NCI-H82 treated with DMSO at 0.1 percent for 48 hours (cell line): Measurements from ENCODE around the gene CSNK2A1.
"Not testable (repeated sequence)": the region's sequence is repeated elsewhere in the genome, so short reads cannot be mapped to it uniquely, and the experiment has no call there.

Experiments used
- DNase-seq: peaks from one replicate; lab custom pipeline; 2025; ENCODE audit not compliant: unreplicated experiment; lab: John Stamatoyannopoulos, UW

The CSNK2A1 gene

GRCh38 chr20:536426-537010, 7.1 kb downstream of the CSNK2A1 start:
- no peak for DNase-seq

DNA sequence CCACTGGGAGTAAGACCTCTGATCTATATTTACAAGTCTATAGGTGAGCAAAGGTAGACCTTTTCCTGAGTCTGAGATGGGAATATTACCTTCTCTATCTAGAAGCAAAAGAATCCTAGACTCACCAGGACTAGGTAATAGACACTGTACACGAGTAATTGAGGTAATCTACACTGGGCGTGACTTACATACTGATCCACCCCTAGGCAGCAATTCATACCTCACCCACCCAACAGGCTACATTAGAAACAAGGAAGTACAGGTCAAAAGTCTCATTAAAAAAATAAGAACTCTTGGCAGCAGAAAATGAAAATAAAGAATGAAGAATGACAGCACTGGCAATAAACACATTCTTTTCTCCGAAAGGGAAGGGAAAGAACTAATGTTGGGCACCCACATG, 7.6 kb downstream of the CSNK2A1 start:
- no peak for DNase-seq

DNA sequence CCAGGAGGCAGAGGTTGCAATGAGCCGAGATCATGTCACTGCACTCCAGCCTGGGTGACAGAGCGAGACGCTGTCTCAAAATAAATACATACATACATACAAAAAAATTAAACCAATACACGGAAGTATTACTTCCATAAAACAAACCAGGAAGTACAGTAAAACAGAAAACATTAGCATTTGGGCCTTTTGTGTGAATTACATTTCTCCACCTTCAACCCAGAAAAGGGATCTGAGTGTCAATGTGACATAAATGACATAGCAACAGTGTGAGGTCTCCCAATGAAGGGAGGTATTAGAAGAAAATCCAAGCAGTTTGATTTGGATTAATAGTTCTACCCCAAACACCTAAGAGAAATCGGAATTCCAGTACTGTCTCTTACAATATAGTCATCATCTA, 10.1 kb downstream of the CSNK2A1 start:
- DNase-seq = no peak

DNA sequence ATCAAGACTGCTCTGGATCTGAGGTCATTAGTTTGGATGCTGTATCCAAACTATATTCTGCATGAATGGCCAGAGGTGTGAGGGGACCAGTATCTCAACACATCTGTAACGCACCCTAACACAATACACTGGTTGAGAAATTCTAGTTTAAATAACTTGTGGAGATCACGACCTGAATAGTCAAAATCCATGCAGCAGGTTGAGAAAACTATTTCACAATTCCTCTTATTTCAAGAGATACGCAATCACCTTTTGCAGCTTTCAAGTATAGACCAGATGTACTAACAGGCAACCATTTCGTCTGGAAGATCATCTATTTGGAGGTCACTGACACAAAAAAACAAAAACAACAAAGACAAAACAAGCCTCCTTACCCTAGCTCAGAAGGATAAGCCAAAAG, 11.1 kb downstream of the CSNK2A1 start:
- DNase-seq = no peak

DNA sequence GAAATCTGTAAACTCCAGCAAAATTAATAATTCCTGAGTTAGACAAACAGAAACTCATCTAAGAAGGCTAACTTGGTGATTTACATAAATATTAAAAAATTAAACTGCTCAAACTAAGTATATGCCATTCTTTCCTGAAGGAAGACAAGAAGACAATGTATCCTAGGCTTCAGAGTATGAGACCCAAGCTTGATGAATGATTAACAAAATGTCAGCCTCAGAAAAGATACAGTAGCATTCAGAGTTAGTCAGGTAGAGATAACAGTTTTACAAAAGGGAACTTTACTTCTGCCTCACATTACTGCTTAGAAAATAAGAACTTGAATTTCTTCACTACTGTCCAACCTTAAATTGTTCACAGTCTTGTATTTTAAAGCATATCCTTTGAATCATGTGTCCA, 12.0 kb downstream of the CSNK2A1 start:
- no peak for DNase-seq

- no peak for DNase-seq
These were observed 13.3 kb downstream of the CSNK2A1 start for GRCh38 chr20:530321-530720.

GRCh38 chr20:528923-529604, 14.5 kb downstream of the CSNK2A1 start:
- DNase-seq = no peak

- no peak for DNase-seq
These were observed 16.1 kb downstream of the CSNK2A1 start for GRCh38 chr20:527571-527886.

GRCh38 chr20:521860-522259, 21.7 kb downstream of the CSNK2A1 start:
- DNase-seq = no peak

DNA sequence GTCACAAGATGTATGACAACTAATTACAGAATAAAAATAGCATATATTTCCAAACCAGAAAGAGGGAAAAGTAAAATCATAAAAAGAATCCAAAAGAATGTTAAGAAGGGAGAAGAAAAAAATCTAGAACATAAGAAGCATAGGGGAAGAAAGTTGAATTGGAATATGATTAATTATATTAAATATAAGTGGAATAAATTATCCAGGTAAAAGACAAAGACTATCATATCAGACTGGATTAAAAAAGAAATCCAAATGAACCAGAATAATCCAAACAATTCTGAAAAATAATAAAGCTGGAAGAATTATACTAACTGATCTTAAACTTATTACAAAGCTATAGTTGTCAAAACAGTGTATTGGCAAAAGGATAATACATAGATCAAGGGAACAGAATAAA, 23.6 kb downstream of the CSNK2A1 start:
- no peak for DNase-seq

- no peak for DNase-seq
These were observed 26.4 kb downstream of the CSNK2A1 start for GRCh38 chr20:517221-517620.

- no peak for DNase-seq
These were observed 26.8 kb downstream of the CSNK2A1 start for GRCh38 chr20:516799-517198.

- DNase-seq = no peak
These were observed 27.9 kb downstream of the CSNK2A1 start for GRCh38 chr20:515696-516095.

DNA sequence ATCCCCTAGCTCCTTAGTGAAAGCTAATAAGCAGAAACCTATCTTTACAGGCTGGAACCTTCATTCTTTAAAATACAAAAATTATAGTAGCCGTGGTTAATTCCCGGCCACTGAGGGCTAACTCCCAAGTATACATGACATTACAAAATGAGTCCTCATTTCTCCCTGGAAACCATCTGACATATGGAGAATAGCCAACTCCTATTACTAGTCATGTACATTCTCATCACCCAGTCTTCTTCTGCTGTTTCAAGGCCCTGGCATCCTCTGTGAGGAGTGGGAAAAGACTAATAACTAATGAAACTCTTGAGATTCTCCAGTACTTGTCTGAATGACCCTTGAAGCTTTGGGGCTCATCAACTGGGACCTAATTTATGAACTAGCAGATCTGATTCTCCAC, 30.2 kb downstream of the CSNK2A1 start:
- no peak for DNase-seq

DNA sequence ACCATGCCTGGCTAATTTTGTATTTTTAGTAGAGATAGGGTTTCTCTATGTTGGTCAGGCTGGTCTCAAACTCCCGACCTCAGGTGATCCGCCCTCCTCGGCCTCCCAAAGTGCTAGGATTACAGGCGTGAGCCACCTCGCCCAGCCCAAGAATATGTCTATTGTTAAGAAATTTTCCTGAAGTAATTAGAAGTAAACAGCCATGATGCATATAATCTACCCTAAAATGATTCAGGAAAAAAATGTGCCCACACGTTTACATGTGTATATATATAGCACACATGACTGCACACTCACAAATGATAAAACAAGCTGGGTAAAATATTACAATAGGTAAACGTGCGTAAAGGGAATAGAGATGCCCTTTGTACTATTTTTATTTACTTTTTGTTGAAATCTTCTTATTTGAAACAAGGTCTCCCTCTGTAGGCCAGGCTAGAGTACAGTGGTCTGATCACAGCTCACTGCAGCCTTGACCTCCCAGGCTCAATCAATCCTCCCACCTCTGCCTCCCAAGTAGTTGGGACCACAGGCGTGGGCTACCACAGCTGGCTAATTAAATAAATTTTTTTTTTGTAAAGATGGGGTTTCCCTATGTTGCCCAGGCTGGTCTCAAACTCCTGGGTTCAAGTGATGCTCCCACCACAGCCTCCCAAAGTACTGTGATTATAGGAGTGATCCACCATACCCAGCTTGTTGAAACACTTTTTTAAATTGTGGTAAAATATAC, 33.1 kb downstream of the CSNK2A1 start:
- not testable (repeated sequence) for DNase-seq

DNA sequence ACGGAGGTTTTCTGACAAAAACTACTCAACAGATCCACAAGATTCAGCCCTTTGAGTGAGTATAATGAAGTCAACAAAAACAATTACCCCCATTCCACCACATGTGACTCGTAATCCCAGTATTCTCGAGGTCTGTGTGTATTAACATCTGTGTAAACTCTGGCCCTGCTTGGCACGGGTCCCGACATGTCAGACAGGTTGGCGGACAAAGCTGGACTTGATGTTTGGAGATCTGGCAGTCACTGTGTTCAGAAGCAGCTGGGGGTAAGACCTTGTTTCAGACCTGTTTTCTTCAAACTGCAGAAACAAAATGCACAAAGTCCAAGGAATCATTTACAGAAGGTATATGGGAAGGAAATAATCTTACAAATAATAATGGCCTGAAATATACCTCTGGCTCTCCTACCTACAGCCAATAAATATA, 35.2 kb downstream of the CSNK2A1 start:
- DNase-seq = not testable (repeated sequence)

DNA sequence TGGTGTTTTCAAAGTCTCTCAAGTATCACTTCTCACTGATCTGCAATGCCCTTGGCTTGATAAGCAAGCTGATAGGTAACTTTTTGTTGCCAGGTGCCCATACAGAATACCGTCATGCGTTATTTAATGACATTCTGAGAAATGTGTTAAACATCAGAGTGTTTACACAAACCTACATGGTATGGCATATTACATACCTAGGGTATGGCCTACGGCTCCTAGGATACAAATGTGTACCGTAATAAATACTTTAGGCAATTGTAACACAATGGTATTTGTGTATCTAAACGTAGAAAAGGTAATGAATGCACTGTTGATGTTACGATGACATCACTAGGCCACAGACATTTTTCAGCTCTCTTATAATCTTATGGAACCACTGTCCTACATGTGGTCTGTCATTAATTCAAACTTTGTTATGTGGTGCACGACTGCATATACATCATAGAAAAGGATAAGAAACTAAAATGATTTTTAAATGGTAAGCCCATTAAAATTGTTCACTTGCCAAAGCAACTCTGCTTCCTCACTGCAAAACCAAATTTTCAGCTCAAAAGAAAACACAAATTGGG, 35.7 kb downstream of the CSNK2A1 start:
- no peak for DNase-seq

- no peak for DNase-seq
These were observed 36.4 kb downstream of the CSNK2A1 start for GRCh38 chr20:507006-507758.

DNA sequence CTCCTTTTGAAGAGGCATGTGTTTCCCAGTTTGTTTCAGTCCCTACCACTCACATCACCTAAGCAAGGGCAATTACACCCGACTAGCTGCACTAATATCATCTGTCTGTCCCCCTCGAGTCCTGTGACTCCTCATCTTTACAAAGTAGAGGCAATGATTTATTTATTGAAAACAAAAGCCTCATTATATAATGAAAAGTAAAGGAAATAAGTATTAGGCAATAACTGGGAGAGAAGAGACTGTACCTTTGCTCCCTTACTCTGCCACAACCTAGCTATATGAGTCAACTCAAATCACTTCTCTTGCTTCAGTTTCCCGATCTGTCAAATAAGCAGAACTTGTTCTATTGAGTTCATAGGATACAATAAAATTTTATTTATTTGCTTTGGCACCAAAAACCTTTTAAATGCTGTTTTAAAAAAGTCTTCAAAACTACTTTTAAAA, 38.9 kb downstream of the CSNK2A1 start:
- DNase-seq = no peak

DNA sequence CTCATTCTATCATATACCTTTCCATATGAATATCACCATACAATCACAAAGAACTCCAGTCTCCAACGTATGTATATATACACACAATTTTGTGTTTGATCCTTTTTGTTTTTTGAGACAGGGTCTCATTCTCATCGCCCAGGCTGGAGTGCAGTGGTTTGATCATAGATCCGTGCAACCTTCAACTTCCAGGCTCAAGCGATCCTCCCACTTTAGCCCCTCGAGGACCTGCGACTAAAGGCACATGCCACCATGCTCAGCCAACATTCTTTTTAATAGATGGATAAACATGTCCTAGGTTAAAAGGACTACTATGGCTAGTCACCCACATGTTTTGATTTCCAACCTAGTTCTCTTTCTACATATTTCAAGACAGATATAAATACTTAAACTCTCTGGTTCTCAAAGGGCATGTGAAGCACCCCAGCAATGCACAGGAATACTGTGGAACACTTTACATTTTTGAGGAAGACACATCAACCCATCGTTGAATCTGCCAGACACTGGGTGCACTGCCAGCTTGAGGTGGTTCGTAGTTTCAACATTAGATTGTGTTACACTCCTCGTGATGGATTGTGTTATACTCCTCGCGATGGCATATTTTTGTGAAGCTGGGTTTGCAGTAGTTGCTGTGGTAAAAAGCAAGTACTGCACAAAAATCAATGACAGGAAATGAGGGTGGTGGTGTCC, 40.4 kb downstream of the CSNK2A1 start:
- DNase-seq = no peak

DNA sequence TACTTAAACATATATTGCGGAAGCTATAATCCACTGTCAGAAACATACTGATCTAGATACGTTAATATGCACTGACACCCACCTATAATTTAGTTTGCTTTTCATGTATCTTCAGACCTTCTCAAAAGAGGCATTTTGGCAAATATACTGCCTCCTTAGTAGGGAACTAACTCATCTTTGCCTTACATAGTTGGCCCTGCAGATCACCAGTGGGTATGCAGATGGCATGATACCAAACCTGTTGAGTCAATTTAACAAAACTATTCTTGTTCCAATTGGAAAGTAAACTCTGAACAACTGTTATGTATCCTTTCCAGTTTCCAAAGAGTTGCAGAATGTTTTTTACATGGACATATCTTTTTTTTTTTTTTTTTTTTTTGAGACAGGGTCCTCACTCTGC, 45.6 kb downstream of the CSNK2A1 start:
- DNase-seq = no peak
